ENCODE measurements around the gene CFAP410. TPM values are rescaled to one million over a fixed set of nuclear protein-coding genes. Genes with fewer than 3 reads are reported as not detected.

Gene CFAP410
- 23.3 TPM for total RNA-seq
- polyA plus RNA-seq (ENCODE audit: insufficient read depth, low read depth, low replicate concordance) = 45.3 TPM
- long read RNA-seq, donor 1, partial matches to known transcripts = 0 of 8 reads
- long read RNA-seq, donor 1, other reads (novel, unspliced or antisense) = 7 of 8 reads
- long read RNA-seq, donor 2, partial matches to known transcripts = 0 of 9 reads
- long read RNA-seq, donor 2, other reads (novel, unspliced or antisense) = 5 of 9 reads
- long read RNA-seq, donor 3 = 0 reads
- long read RNA-seq, donor 4, partial matches to known transcripts = 0 of 2 reads
- long read RNA-seq, donor 4, other reads (novel, unspliced or antisense) = 0 of 2 reads
- long read RNA-seq, donor 5 = 0 reads
- long read RNA-seq, donor 6, partial matches to known transcripts = 0 of 14 reads
- long read RNA-seq, donor 6, other reads (novel, unspliced or antisense) = 11 of 14 reads
- long read RNA-seq, donor 7, partial matches to known transcripts = 4 of 14 reads
- long read RNA-seq, donor 7, other reads (novel, unspliced or antisense) = 9 of 14 reads
- long read RNA-seq, donor 8, partial matches to known transcripts = 0 of 14 reads
- long read RNA-seq, donor 8, other reads (novel, unspliced or antisense) = 13 of 14 reads
- long read RNA-seq, donor 9, partial matches to known transcripts = 0 of 1 reads
- long read RNA-seq, donor 9, other reads (novel, unspliced or antisense) = 0 of 1 reads
- long read RNA-seq, donor 10, partial matches to known transcripts = 0 of 5 reads
- long read RNA-seq, donor 10, other reads (novel, unspliced or antisense) = 5 of 5 reads

DNA sequence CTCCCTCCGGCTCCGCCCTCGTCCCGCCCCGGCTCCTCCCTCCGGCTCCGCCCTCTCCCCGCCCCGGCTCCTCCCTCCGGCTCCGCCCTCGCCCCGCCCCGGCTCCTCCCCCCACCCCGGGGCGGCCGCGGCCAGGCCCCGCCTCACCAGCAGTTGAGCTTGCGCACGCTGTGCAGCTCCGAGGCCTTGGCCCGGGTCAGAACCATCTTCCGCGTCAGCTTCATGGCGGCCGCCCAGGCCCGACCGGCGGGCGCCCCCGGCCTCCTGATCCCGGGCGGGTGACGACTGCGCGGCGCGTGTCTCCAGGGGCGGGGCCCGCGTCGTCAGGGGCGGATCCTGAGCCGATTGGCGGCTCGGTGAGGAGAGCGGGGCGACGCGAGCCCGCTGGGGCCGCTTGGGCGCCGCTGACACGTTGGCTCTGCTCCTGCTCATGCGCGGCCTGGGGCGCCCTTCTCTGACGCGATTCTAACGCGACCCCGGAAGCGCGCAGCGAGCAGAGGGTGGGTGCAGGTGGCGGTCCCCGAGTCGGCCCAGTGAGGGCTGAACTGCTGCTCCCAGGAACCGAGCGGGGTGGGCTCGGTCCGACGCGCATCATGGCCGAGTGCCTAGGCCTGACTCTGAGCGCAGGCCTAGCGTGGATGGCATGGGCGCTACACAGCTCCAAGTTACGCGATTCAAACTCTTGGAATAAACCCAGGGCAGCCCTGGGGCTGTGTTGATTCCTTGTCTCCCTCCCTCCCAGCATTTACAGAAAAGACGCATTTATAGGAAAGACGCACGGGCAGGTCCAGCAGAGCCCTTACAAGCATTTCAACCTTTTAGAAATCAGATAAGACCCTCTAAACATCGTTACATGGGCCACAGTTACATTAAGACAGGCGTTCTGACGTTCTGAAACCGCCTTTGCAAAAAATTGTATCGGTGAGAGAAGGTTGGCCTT lies at the start of gene CFAP410:
CFAP410 (minus strand) TSS at position 420 of the 940 bp plus-strand sequence; CDS start at position 224, 196 bp downstream.
- Histone ChIP-seq H3K9me3 (ENCODE audit: control insufficient read depth in 2 of 3, insufficient read depth in 1 of 3, low read length in 3 of 3) (no peaks in the 10 kb centered on the region), H3K36me3 (ENCODE audit: control insufficient read depth in 2 of 3, insufficient read depth in 3 of 3, low read length in 3 of 3) (peaks cover 0 to 8% (median 2%) of the 10 kb centered on the region in 3 donors), H3K4me3 (ENCODE audit: low read length in 3 of 3) (peak within 1 kb of the TSS; percentile 91 to 92 (median 91)), H3K27me3 (ENCODE audit: control insufficient read depth, insufficient read depth, low read length) (no peaks in the 10 kb centered on the region), H3K4me1 (ENCODE audit: control insufficient read depth in 2 of 3, insufficient read depth in 2 of 3, low read depth in 1 of 3, low read length in 3 of 3) (peaks cover 0 to 5% (median 4%) of the 10 kb centered on the region in 3 donors), H3K27ac (ENCODE audit: low read depth in 2 of 2, low read length in 2 of 2) (peak within 1 kb of the TSS; percentile 93 to 96), H3K9ac (ENCODE audit: low read length in 3 of 3) (peak within 1 kb of the TSS; percentile 74 to 92 (median 79))
- FAIRE-seq (no peak), DNase-seq (peak; percentile 96 to 98 (median 98))
- intact Hi-C loops (cut with DNase I) = no loop called here
- TF ChIP-seq, protein P1, sequence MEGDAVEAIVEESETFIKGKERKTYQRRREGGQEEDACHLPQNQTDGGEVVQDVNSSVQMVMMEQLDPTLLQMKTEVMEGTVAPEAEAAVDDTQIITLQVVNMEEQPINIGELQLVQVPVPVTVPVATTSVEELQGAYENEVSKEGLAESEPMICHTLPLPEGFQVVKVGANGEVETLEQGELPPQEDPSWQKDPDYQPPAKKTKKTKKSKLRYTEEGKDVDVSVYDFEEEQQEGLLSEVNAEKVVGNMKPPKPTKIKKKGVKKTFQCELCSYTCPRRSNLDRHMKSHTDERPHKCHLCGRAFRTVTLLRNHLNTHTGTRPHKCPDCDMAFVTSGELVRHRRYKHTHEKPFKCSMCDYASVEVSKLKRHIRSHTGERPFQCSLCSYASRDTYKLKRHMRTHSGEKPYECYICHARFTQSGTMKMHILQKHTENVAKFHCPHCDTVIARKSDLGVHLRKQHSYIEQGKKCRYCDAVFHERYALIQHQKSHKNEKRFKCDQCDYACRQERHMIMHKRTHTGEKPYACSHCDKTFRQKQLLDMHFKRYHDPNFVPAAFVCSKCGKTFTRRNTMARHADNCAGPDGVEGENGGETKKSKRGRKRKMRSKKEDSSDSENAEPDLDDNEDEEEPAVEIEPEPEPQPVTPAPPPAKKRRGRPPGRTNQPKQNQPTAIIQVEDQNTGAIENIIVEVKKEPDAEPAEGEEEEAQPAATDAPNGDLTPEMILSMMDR (IDR thresholded peaks at IDR 0.05; ENCODE audit: borderline replicate concordance, extremely low read depth, insufficient read depth) = no peak

DNA sequence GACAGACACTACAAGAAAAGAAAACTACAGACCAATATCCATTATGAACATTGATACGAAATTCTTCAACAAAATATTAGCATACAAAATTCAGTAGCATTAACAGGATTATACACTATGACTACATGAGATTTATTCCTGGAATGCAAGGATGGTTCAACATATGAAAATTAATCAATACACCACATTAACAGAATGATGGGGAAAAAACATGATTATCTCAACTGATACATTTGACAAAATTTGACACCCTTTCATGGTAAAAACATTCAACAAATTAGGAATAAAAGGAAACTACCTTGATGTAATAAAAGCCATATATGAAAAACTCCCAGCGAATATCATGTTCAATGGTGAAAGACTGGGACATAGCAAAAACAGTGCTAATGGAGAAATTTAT lies 45.8 kb upstream of the CFAP410 start:
- FAIRE-seq = no peak
- Histone ChIP-seq H3K4me3 (ENCODE audit: low read length in 3 of 3) (no peak overlapping the region), H3K36me3 (ENCODE audit: control insufficient read depth in 2 of 3, insufficient read depth in 3 of 3, low read length in 3 of 3) (no peaks in the 10 kb centered on the region), H3K27ac (ENCODE audit: low read depth in 2 of 2, low read length in 2 of 2) (no peak overlapping the region), H3K27me3 (ENCODE audit: control insufficient read depth, insufficient read depth, low read length) (no peaks in the 10 kb centered on the region), H3K4me1 (ENCODE audit: control insufficient read depth in 2 of 3, insufficient read depth in 2 of 3, low read depth in 1 of 3, low read length in 3 of 3) (no peaks in the 10 kb centered on the region), H3K9me3 (ENCODE audit: control insufficient read depth in 2 of 3, insufficient read depth in 1 of 3, low read length in 3 of 3) (peaks cover 0 to 38% (median 7%) of the 10 kb centered on the region in 3 donors), H3K9ac (ENCODE audit: low read length in 3 of 3) (no peak overlapping the region)
- TF ChIP-seq, protein P1 (IDR thresholded peaks at IDR 0.05; ENCODE audit: borderline replicate concordance, extremely low read depth, insufficient read depth) = no peak
- intact Hi-C loops (cut with DNase I) = no loop called here
- no peak for DNase-seq

DNA sequence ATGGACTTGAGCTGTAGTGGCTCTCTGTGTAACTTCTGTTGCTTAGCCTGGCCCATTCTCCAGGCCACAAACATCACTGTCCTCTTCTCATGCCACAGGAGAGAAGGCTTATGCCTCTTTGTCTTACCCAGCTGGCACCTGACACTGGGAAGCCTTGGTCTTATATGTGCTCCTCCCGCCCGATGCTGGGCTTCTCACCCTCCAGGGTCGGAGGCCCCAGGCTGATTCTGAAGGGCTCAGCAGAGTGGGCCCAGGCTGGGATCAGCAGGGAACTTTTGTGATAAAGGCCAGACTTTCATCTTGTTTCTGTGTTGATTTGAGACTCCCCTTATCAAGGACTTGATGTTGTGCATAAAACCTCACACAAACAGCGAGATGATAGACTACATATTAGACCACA lies 44.0 kb upstream of the CFAP410 start:
- FAIRE-seq = no peak
- no peaks in the 10 kb centered on the region for H3K27me3 ChIP-seq (ENCODE audit: control insufficient read depth, insufficient read depth, low read length)

More for the DNA sequence above, 44.0 kb upstream of the CFAP410 start:
- Histone ChIP-seq H3K4me1 (ENCODE audit: control insufficient read depth in 2 of 3, insufficient read depth in 2 of 3, low read depth in 1 of 3, low read length in 3 of 3) (no peaks in the 10 kb centered on the region), H3K36me3 (ENCODE audit: control insufficient read depth in 2 of 3, insufficient read depth in 3 of 3, low read length in 3 of 3) (no peaks in the 10 kb centered on the region), H3K9me3 (ENCODE audit: control insufficient read depth in 2 of 3, insufficient read depth in 1 of 3, low read length in 3 of 3) (peaks cover 0 to 31% (median 7%) of the 10 kb centered on the region in 3 donors), H3K4me3 (ENCODE audit: low read length in 3 of 3) (no peak overlapping the region), H3K9ac (ENCODE audit: low read length in 3 of 3) (no peak overlapping the region), H3K27ac (ENCODE audit: low read depth in 2 of 2, low read length in 2 of 2) (no peak overlapping the region)
- TF ChIP-seq, protein P1 (IDR thresholded peaks at IDR 0.05; ENCODE audit: borderline replicate concordance, extremely low read depth, insufficient read depth) = no peak
- intact Hi-C loops (cut with DNase I) = no loop called here
- peak in 1 of 5 donors; percentile 10 for DNase-seq

Measured in kidney (tissue), 22 donors.